ENCODE data around the gene NOXA1.
A peak's percentile ranks its signal among the peaks of the same experiment; 100 is the strongest.

DNA sequence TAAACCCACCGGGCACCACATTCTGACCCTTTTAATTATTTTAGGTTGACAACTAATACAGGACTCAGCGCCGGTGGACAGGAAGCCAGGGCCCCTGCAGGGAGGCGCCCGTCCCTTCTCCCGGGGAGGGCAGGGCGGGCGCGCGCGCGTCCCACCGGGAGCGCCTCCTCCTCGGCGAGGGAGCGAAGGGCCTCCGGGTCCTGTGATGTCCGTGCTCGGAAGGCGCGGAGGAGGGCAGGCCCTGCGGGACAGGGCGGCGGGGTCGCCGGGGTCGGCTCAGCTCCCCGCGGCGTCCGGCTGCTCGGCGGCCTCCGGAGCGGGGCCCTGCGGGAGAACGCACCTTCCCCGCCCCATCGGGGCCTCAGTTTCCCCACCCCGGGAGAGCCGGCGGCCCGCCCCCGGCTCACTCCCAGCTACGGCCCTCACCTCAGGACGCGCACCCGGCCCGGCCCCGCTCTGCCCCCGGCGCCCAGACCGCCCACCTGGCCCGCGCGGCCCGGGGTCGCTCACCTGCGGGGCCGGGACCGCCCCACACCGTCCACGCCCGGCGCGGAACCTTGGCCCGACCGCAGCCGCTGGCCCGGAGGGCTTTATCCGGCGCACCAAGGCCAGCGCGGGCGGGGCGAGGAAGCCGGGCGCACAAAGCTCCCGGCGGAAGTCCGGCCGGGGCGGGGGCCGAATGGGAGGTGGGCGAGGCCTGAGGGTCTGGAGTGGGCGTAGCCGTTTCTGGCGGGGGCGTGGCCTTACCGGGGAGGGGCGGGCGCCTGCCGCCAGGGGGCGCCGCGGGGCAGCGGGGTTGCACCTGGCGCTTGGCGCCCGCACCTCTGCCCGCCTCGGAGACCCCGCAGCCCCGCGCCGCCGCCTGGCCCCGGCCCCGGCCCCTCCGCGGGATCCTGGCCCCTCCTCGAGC lies at the start of gene NOXA1, which contains the start of gene EXD3:
- TF ChIP-seq, protein P1, sequence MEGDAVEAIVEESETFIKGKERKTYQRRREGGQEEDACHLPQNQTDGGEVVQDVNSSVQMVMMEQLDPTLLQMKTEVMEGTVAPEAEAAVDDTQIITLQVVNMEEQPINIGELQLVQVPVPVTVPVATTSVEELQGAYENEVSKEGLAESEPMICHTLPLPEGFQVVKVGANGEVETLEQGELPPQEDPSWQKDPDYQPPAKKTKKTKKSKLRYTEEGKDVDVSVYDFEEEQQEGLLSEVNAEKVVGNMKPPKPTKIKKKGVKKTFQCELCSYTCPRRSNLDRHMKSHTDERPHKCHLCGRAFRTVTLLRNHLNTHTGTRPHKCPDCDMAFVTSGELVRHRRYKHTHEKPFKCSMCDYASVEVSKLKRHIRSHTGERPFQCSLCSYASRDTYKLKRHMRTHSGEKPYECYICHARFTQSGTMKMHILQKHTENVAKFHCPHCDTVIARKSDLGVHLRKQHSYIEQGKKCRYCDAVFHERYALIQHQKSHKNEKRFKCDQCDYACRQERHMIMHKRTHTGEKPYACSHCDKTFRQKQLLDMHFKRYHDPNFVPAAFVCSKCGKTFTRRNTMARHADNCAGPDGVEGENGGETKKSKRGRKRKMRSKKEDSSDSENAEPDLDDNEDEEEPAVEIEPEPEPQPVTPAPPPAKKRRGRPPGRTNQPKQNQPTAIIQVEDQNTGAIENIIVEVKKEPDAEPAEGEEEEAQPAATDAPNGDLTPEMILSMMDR (IDR thresholded peaks at IDR 0.05): peak in 2 of 3 donors; percentile 43 to 71
- TF ChIP-seq POLR2AphosphoS5 (IDR thresholded peaks at IDR 0.05): peak in 2 of 3 donors; percentile 52 to 61
- TF ChIP-seq POLR2A (IDR thresholded peaks at IDR 0.05): no peak
